ENCODE results near the gene PRMT7.

The PRMT7 gene

GRCh38 chr16:68383858-68384257 lies 73.0 kb downstream of the PRMT7 start:
- CTCF ChIA-PET, result interaction anchor here (0.6 to 1.2 kb wide), 3 partner anchors 11 to 35 kb away, joined by 3 to 6 read pairs (median 3); no protein-coding TSS in a partner anchor
- DNase-seq (ENCODE audit: low spot score), result no peak
- TF ChIP-seq CTCF (conservative IDR thresholded peaks at IDR 0.05; ENCODE audit: low read depth), result no peak
- H3K27ac ChIP-seq, result no peak overlapping the region
- POLR2A ChIA-PET (ENCODE audit: low non-redundant PET), result no interaction called here

GRCh38 chr16:68384288-68385161 lies 73.7 kb downstream of the PRMT7 start:
- ChIA-PET CTCF (interaction anchor here (0.6 to 1.2 kb wide), 4 partner anchors 10 to 36 kb away, joined by 3 to 6 read pairs (median 3); no protein-coding TSS in a partner anchor), POLR2A (ENCODE audit: low non-redundant PET) (no interaction called here)
- no peak overlapping the region for H3K27ac ChIP-seq
- no peak for TF ChIP-seq CTCF (conservative IDR thresholded peaks at IDR 0.05; ENCODE audit: low read depth)
- DNase-seq (ENCODE audit: low spot score), result no peak

- POLR2A ChIA-PET (ENCODE audit: low non-redundant PET), result no interaction called here
- CTCF ChIA-PET, result interaction anchor here (0.6 kb wide), 1 partner anchor 909 kb away, joined by 4 read pairs; no protein-coding TSS in a partner anchor
- no peak overlapping the region for H3K27ac ChIP-seq
- no peak for DNase-seq (ENCODE audit: low spot score)
- no peak for TF ChIP-seq CTCF (conservative IDR thresholded peaks at IDR 0.05; ENCODE audit: low read depth)
These were observed 74.6 kb downstream of the PRMT7 start for GRCh38 chr16:68385371-68385770.

- ChIA-PET CTCF (no interaction called here), POLR2A (ENCODE audit: low non-redundant PET) (no interaction called here)
- TF ChIP-seq CTCF (conservative IDR thresholded peaks at IDR 0.05; ENCODE audit: low read depth), result no peak
- DNase-seq (ENCODE audit: low spot score), result no peak
- H3K27ac ChIP-seq, result no peak overlapping the region
These were observed 75.8 kb downstream of the PRMT7 start for GRCh38 chr16:68386628-68387027.

GRCh38 chr16:68387301-68387700 lies 76.5 kb downstream of the PRMT7 start:
- no peak overlapping the region for H3K27ac ChIP-seq
- no peak for TF ChIP-seq CTCF (conservative IDR thresholded peaks at IDR 0.05; ENCODE audit: low read depth)
- DNase-seq (ENCODE audit: low spot score), result no peak
- ChIA-PET CTCF (interaction anchor here (0.6 kb wide), 1 partner anchor 123 kb away, joined by 3 read pairs; no protein-coding TSS in a partner anchor), POLR2A (ENCODE audit: low non-redundant PET) (no interaction called here)

- CTCF ChIA-PET, result no interaction called here
- no peak overlapping the region for H3K27ac ChIP-seq
- DNase-seq (ENCODE audit: low spot score), result no peak
- POLR2A ChIA-PET (ENCODE audit: low non-redundant PET), result no interaction called here
- no peak for TF ChIP-seq CTCF (conservative IDR thresholded peaks at IDR 0.05; ENCODE audit: low read depth)
These were observed 77.3 kb downstream of the PRMT7 start for GRCh38 chr16:68388124-68388523.
